Activated CD4-positive, alpha-beta T cell treated with anti-CD3 and anti-CD28 coated beads, Interleukin-2, amount 10 ng/mL, durations not matched to agents 7 days and 5 days (primary cell): Measurements from ENCODE around the gene ZBTB45. TPM values are rescaled to one million over a fixed set of nuclear protein-coding genes. Genes with fewer than 3 reads are reported as not detected.
"Not testable (repeated sequence)": the region's sequence is repeated elsewhere in the genome, so short reads cannot be mapped to it uniquely, and the experiment has no call there.

ENCODE experiments used
- CTCF ChIA-PET: fragments of 350-600 bp; sonication (Branson Sonifier 250); formaldehyde crosslinking; loops from one replicate; lab custom pipeline; 2021; ENCODE audit warnings: antibody characterized with exemption; lab: Charles Lee
- POLR2A ChIA-PET: fragments of 350-600 bp; sonication (Branson Sonifier 250); formaldehyde crosslinking; loops from one replicate; lab custom pipeline; 2021; ENCODE audit warnings: antibody characterized with exemption; lab: Charles Lee
- DNase-seq: peaks from one replicate; pipeline ENCODE4 v3.0.0-alpha.2; 2020
- H3K27ac Mint-ChIP-seq: one replicate; pipeline ENCODE4 v1.8.0; 2021; ENCODE audit warnings: mild to moderate bottlenecking, moderate library complexity, mixed read lengths
- H3K27me3 Mint-ChIP-seq: one replicate; pipeline ENCODE4 v1.8.0; 2021; ENCODE audit warnings: mixed read lengths
- H3K36me3 Mint-ChIP-seq: one replicate; pipeline ENCODE4 v1.8.0; 2021; ENCODE audit warnings: low read depth, mixed read lengths
- H3K4me1 Mint-ChIP-seq: one replicate; pipeline ENCODE4 v1.8.0; 2021; ENCODE audit warnings: mixed read lengths
- H3K4me3 Mint-ChIP-seq: one replicate; pipeline ENCODE4 v1.8.0; 2021; ENCODE audit warnings: mild to moderate bottlenecking, moderate library complexity, mixed read lengths
- H3K9me3 Mint-ChIP-seq: one replicate; pipeline ENCODE4 v1.8.0; 2021; ENCODE audit warnings: mixed read lengths
- total RNA-seq, 2 experiments: library from RNA; stranded (reverse); gene quantifications; one replicate each; pipeline ENCODE4 v1.2.3, GENCODE V29; 2021

The ZBTB45 gene
- total RNA-seq, 2 experiments from 2014 or later, result 17.9 to 19.9 TPM

DNA sequence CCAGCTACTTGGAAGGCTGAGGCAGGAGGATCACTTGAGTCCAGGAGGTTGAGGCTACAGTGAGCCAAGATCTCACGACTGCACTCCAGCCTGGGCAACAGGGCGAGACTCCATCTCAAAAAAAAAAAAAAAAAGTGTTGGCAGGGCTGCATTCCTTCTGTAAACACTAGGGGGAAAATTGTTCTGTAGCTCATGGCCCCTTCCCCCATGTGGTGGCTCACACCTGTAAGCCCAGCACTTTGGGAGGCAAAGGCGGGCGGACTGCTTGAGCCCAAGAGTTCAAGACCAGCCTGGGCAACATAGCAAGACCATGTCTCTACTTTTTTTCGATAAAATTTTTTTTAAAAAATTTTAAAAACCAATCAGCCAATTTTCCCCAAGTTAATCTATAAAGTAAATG is 35.3 kb downstream of the ZBTB45 start:
- H3K36me3 Mint-ChIP-seq, H3K4me3 Mint-ChIP-seq, H3K9me3 Mint-ChIP-seq, DNase-seq, POLR2A ChIA-PET, H3K27me3 Mint-ChIP-seq, H3K27ac Mint-ChIP-seq: not testable (repeated sequence)
- CTCF ChIA-PET, result interaction anchor here (0.6 to 1.1 kb wide), 7 partner anchors 14 to 96 kb away, joined by 3 to 6 read pairs (median 4); partner anchors contain the start of gene MZF1
- H3K4me1 Mint-ChIP-seq, result peaks cover 11% of the 10 kb centered on the region

DNA sequence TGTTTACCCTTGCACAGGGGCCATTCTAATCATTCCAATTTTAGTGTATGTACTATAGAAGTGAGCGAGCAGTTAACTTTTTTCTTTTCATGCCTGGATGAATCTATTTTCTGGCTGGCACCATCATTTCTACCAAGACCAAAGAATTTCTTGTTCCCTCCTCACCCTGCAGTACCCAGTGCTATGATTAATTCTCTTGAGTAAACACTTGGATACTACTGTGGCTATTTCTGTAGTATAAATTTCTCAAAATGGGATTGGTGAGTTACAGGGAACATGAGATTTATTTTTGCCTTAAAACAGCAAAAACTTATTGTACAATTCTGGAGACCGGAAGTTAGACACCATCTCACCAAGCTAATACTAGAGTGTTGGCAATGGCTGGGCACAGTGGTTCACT is 35.8 kb downstream of the ZBTB45 start:
- CTCF ChIA-PET, result interaction anchor here (1.0 to 1.3 kb wide), 3 partner anchors 15 to 92 kb away, joined by 3 to 5 read pairs (median 4); no protein-coding TSS in a partner anchor
- DNase-seq, result no peak
- POLR2A ChIA-PET, result no interaction called here
- Mint-ChIP-seq H3K4me3 (no peak overlapping the region), H3K27ac (no peak overlapping the region), H3K27me3 (no peaks in the 10 kb centered on the region), H3K9me3 (no peaks in the 10 kb centered on the region), H3K4me1 (peaks cover 5% of the 10 kb centered on the region), H3K36me3 (no peaks in the 10 kb centered on the region)

DNA sequence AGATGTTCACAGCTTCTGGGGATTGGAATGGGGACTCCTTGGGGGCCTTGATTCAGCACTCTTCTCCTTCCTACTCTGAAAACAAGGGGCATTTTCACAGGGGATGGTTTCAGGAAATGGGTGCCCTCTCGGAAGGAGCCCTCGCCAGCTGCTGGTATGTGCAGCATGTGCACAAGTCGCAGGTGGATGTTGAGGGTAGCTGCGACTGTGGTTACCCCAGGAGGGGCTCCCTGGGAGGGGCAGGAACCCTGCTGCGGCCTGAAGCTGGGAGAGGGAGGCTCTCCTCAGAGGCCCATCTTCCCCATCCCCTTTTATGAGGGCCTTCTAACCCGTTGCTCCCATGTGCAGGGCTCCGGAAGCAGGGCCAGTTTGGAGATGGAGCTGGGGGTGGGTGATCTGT is 37.2 kb downstream of the ZBTB45 start:
- Mint-ChIP-seq H3K9me3 (no peaks in the 10 kb centered on the region), H3K27ac (no peak overlapping the region), H3K36me3 (no peaks in the 10 kb centered on the region), H3K4me1 (peaks cover 4% of the 10 kb centered on the region), H3K27me3 (no peaks in the 10 kb centered on the region), H3K4me3 (no peak overlapping the region)
- POLR2A ChIA-PET, result no interaction called here
- CTCF ChIA-PET, result interaction anchor here (1.3 kb wide), 2 partner anchors 19 to 32 kb away, joined by 3 to 5 read pairs; no protein-coding TSS in a partner anchor
- DNase-seq, result no peak

DNA sequence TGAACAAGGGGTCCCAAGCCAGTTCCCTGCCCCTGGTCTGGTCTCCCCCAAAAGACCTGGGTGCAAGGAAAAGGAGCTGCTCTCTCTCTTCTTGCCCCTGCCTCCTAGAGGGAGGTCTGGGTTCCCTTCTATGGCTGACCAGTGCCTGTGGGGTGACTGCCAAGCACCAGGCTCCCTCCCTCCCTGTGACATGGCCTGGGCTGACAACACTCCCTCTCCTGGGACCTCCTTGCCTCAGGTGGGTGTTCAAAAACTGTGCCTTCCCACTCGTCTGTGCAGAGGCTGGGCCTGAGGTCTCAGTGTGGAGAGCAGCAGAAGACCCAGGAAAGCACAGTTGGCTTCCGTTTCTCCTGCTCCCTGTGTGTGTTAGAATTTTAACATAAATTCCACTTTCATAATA is 38.8 kb downstream of the ZBTB45 start:
- ChIA-PET CTCF (interaction anchor here (1.8 kb wide), 1 partner anchor 39 kb away, joined by 4 read pairs; the partner anchor contains the start of gene ZBTB45), POLR2A (no interaction called here)
- no peaks in the 10 kb centered on the region for H3K9me3 Mint-ChIP-seq
- H3K36me3 Mint-ChIP-seq, result peaks cover 2% of the 10 kb centered on the region
- no peak overlapping the region for H3K4me3 Mint-ChIP-seq
- no peak overlapping the region for H3K27ac Mint-ChIP-seq
- DNase-seq, result no peak
- peaks cover 12% of the 10 kb centered on the region for H3K4me1 Mint-ChIP-seq
- H3K27me3 Mint-ChIP-seq, result no peaks in the 10 kb centered on the region

DNA sequence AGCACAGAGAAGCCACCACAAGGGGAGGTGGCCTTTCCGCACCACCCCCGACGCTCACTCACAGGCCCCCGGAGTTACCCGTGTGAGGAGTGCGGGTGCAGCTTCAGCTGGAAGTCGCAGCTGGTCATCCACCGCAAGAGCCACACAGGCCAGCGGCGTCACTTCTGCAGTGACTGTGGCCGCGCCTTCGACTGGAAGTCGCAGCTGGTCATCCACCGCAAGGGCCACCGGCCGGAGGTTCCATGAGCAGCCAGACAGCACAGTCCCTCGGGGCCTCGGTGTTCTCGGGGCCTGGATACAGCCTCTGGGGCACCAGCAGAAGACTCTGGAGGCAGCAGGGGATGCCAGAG is 39.2 kb downstream of the ZBTB45 start:
- Mint-ChIP-seq H3K36me3 (peaks cover 2% of the 10 kb centered on the region), H3K4me3 (no peak overlapping the region), H3K4me1 (peaks cover 12% of the 10 kb centered on the region), H3K27me3 (no peaks in the 10 kb centered on the region), H3K9me3 (no peaks in the 10 kb centered on the region), H3K27ac (no peak overlapping the region)
- DNase-seq, result no peak
- ChIA-PET CTCF (interaction anchor here (1.8 kb wide), 1 partner anchor 39 kb away, joined by 4 read pairs; the partner anchor contains the start of gene ZBTB45), POLR2A (no interaction called here)

DNA sequence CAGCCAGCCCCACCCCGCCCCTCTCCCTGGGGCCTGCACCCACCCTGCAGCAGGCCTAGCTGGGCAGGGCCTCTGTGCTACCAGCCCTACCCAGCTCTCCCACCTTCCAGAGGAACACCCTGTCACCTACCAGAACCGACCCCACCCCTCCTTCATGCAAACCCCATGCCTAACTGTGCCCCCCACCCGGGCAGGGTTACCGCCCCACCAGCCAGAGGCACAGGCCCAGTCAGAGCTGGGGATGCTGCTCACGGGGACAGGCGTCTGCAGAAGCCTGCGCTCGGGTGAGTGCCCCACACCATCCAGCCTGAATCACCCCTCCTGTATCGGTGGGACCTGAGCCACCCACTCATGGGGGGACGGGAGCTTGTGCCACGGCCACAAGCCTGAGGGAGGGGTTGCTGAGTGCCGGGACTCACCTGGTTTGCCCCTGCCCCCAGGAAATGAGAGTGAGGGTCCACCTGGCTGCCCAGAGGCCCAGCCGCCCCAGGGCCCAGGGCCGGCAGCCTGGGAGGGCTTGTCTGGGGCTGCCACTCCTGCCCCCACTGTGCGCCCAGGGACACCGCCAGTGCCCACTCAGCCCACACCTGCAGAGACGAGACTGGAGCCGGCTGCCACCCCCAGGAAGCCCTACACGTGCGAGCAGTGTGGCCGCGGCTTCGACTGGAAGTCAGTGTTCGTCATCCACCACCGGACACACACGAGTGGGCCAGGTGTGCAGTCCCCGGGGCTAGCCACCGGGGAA is 39.7 kb downstream of the ZBTB45 start:
- Mint-ChIP-seq H3K4me1 (peaks cover 17% of the 10 kb centered on the region), H3K27ac (no peak overlapping the region), H3K36me3 (peaks cover 2% of the 10 kb centered on the region), H3K27me3 (no peaks in the 10 kb centered on the region), H3K9me3 (no peaks in the 10 kb centered on the region), H3K4me3 (no peak overlapping the region)
- ChIA-PET CTCF (interaction anchor here (1.8 to 3.3 kb wide), 2 partner anchors 34 to 40 kb away, joined by 4 to 11 read pairs; partner anchors contain the start of gene ZBTB45), POLR2A (no interaction called here)
- DNase-seq, result no peak

DNA sequence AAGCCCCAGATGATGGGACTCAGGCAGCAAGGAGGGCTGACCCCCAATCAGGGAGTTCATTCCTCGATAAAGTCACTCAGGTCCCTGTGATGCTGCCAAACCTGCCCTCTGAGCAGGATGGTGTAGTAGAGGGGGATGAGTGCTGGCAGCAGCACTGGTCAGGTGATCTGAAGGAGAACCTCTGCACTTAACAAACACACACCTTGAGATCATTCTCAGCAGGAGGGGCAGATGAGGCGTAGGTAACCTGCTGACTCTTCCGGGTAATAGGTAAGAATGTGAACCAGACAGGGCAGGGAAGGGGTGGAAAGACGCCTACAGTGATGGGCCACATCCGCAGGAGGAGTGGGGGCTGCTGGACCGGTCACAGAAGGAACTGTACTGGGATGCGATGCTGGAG is 40.3 kb downstream of the ZBTB45 start:
- DNase-seq, result no peak
- Mint-ChIP-seq H3K9me3 (no peaks in the 10 kb centered on the region), H3K4me1 (peaks cover 23% of the 10 kb centered on the region), H3K27me3 (no peaks in the 10 kb centered on the region), H3K27ac (no peak overlapping the region), H3K4me3 (no peak overlapping the region), H3K36me3 (peaks cover 2% of the 10 kb centered on the region)
- ChIA-PET CTCF (interaction anchor here (1.8 to 3.3 kb wide), 2 partner anchors 35 to 40 kb away, joined by 4 to 11 read pairs; partner anchors contain the start of gene ZBTB45), POLR2A (no interaction called here)

DNA sequence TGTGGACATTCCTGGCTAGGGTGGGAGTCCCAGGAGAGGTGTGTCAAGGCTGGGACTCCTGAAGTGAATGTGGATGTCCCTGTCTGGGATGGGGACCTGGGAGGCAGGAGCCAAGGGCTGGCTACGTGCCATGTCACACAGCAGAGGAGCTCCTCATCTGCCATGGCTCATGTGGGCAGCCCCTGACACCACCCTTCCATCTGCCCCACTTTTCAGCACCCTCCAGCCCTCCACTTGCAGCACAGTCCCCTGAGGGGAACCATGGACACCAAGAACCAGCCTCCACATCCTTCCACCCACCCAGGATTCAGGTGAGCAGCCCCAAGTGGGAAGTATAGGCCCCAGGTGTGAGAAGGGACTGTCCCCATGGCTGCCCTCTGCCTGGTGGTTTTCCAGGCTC is 41.7 kb downstream of the ZBTB45 start:
- peaks cover 25% of the 10 kb centered on the region for H3K4me1 Mint-ChIP-seq
- CTCF ChIA-PET, result interaction anchor here (1.7 to 3.3 kb wide), 2 partner anchors 9 to 36 kb away, joined by 4 to 11 read pairs; no protein-coding TSS in a partner anchor
- H3K36me3 Mint-ChIP-seq, result peaks cover 3% of the 10 kb centered on the region
- H3K9me3 Mint-ChIP-seq, result no peaks in the 10 kb centered on the region
- no peak overlapping the region for H3K27ac Mint-ChIP-seq
- H3K27me3 Mint-ChIP-seq, result no peaks in the 10 kb centered on the region
- no peak for DNase-seq
- no peak overlapping the region for H3K4me3 Mint-ChIP-seq
- POLR2A ChIA-PET, result no interaction called here

DNA sequence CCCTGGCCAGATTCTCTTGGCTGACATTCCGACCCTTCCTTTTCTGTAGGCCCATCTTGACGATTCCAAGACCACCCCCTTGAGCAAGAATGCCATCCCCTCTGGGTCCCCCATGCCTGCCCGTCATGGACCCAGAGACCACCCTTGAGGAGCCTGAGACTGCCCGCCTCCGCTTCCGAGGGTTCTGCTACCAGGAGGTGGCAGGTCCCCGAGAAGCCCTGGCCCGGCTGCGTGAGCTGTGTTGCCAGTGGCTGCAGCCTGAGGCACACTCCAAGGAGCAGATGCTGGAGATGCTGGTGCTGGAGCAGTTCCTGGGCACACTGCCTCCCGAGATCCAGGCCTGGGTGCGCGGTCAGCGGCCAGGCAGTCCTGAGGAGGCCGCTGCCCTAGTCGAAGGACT is 42.5 kb downstream of the ZBTB45 start:
- ChIA-PET POLR2A (no interaction called here), CTCF (interaction anchor here (0.5 to 3.3 kb wide), 5 partner anchors 8 to 43 kb away, joined by 3 to 11 read pairs (median 3); no protein-coding TSS in a partner anchor)
- Mint-ChIP-seq H3K27ac (peak overlapping the region; percentile 96), H3K27me3 (no peaks in the 10 kb centered on the region), H3K36me3 (peaks cover 7% of the 10 kb centered on the region), H3K4me3 (peak overlapping the region; percentile 84), H3K4me1 (peaks cover 21% of the 10 kb centered on the region), H3K9me3 (no peaks in the 10 kb centered on the region)
- DNase-seq, result no peak

DNA sequence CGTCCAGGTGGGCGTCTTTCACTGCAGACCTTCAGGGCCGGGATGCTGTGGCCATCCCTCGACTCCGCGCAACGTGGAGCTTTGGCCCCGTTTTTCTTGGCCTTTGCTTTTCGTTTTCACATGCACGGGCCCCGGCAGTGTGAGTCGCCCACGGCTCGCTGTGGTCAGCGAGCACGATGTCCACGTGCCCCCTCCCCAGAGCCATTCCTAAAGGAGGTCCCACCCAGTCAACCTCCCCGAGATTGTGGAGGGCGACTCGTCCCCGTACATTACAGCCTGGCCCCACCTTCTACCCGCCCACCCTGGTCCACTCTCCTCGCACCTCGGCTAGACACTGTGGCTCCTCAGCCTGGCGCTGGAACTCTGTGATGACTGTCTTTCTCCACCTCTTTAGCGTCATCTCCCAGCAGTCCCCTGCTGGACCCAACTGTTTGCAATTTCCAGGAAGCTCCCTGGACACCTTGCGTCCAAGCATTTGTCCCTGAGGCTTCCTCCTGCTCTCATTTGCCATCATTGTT is 43.1 kb downstream of the ZBTB45 start:
- H3K4me3 Mint-ChIP-seq, result peak overlapping the region; percentile 84
- H3K4me1 Mint-ChIP-seq, result peaks cover 21% of the 10 kb centered on the region
- CTCF ChIA-PET, result interaction anchor here (1.4 to 3.3 kb wide), 3 partner anchors 8 to 37 kb away, joined by 3 to 11 read pairs (median 4); no protein-coding TSS in a partner anchor
- H3K9me3 Mint-ChIP-seq, result no peaks in the 10 kb centered on the region
- H3K27ac Mint-ChIP-seq, result peak overlapping the region; percentile 96
- POLR2A ChIA-PET, result no interaction called here
- DNase-seq, result no peak
- H3K36me3 Mint-ChIP-seq, result peaks cover 9% of the 10 kb centered on the region
- H3K27me3 Mint-ChIP-seq, result no peaks in the 10 kb centered on the region

DNA sequence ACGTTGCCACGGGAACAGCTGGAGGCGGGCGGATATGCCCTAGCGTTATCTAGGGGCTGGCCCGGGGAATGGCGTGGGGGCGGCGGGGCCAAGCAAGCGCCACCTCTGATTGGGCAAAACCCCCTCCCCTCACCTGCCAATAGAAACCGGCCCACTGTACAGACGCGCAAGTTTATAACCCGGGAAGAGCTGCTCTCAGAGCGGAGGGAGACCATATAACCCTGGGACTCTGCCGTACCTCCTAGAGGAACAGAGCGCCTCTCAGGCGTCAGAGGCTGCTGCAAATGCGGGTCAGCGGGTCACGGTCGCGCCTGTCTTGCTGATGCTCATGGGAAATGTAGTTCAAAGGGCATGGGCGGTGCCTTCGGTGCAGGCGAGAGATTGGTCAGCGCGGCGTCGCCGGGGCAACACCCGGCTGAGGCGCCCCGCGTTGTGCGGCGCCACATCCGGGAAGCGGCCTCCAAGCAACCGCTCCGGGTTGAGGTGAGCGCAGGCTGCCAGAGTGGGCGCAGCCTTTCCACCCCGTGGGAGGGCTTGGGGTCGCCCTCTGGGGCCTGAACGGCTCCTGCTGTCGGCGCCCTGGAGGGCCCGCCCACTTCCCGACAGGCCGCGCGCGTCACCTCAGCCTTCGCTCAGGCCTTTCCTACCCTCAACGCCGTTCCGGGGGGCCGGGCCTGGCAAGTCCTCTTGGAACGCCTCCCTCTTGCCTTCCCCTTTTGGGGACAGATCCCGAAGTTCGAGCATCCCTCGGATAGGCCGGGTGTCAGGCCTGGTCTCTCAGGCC is 43.7 kb downstream of the ZBTB45 start, which contains the start of gene ZNF446:
Gene ZNF446 (plus strand): TSS at position 639 of the 784 bp plus-strand sequence. CDS start 867 bp downstream, outside the sequence.
- POLR2A ChIA-PET, result no interaction called here
- H3K36me3 Mint-ChIP-seq, result peaks cover 9% of the 10 kb centered on the region

DNA sequence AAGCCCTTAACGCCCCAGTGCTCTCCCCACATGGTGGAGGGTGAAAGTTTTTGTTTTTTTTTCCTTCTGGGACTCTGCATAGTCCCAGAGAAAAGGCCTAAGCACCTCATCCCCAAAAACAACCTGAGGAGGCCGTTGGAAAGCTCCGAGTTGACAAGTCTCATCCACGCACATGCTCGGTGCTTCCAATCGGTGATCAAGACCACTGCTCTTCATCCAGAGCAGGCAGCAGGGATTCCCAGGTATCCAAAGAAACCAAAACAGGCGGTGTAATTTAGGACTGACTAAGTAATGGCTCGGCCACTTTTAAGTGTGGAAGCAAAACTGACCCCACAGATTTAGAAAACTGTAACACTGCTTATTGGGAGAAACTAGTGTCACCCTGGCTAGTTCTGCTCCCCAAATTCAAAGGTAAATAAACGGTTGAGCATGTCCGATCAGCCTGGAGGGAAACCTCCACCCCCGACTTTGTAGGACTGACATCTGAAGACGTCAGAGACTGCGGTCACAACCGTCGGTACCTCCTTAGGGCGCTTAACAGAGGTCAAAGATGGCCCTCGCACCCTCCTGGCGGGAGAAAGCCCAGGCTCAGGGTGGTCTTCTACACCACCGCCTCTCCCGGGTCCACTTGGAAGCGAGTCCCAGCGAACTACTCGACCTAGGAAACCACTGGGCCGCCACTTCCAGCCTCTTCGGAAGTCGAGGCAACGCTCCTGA is 44.5 kb downstream of the ZBTB45 start:
- peaks cover 9% of the 10 kb centered on the region for H3K36me3 Mint-ChIP-seq
- H3K27ac Mint-ChIP-seq, result peak overlapping the region; percentile 96
- peak overlapping the region; percentile 84 for H3K4me3 Mint-ChIP-seq
- POLR2A ChIA-PET, result no interaction called here
- CTCF ChIA-PET, result interaction anchor here (0.9 to 1.0 kb wide), 2 partner anchors 15 to 30 kb away, joined by 3 to 4 read pairs; no protein-coding TSS in a partner anchor
- no peaks in the 10 kb centered on the region for H3K9me3 Mint-ChIP-seq
- peaks cover 21% of the 10 kb centered on the region for H3K4me1 Mint-ChIP-seq
- no peak for DNase-seq
- H3K27me3 Mint-ChIP-seq, result no peaks in the 10 kb centered on the region

More for the DNA sequence above, 43.7 kb downstream of the ZBTB45 start, which contains the start of gene ZNF446:
- Mint-ChIP-seq H3K27ac (peak within 1 kb of the TSS; percentile 96), H3K9me3 (no peaks in the 10 kb centered on the region), H3K27me3 (no peaks in the 10 kb centered on the region), H3K4me1 (peaks cover 21% of the 10 kb centered on the region), H3K4me3 (peak within 1 kb of the TSS; percentile 84)
- CTCF ChIA-PET, result interaction anchor here (0.9 to 3.3 kb wide), 4 partner anchors 15 to 38 kb away, joined by 3 to 11 read pairs (median 4); no protein-coding TSS in a partner anchor
- peak; percentile 98 for DNase-seq
